Fibroblast of pulmonary artery (primary cell): ENCODE data around the gene TDRD10.

ENCODE experiments used
- DNase-seq: peaks from one replicate; pipeline ENCODE4 v3.0.0-alpha.2; 2010; ENCODE audit warnings: low read depth
- H3K4me3 ChIP-seq: replicated peaks from 2 replicates; pipeline ENCODE4 v1.5.1; 2011; ENCODE audit warnings: low read depth, mild to moderate bottlenecking, control low read depth, low read length, moderate library complexity
- CTCF ChIP-seq: IDR thresholded peaks from 2 replicates; pipeline ENCODE4 v1.5.1; 2011; ENCODE audit warnings: mild to moderate bottlenecking, control low read depth, low read length, inconsistent platforms; ENCODE audit errors: missing control alignments

The TDRD10 gene

GRCh38 chr1:154502066-154502743, at the start of gene TDRD10, which contains the start of gene SHE:
TSS of gene TDRD10 (plus strand) at chr1:154502219. CDS start at chr1:154506904, 4,685 bp downstream.
TSS of gene SHE (minus strand) at chr1:154502412. CDS start at chr1:154502026, 386 bp downstream.
- no peak for DNase-seq
- peak within 1 kb of the TSS; percentile 39 for H3K4me3 ChIP-seq
- no peak for TF ChIP-seq CTCF

GRCh38 chr1:154453161-154453560, 48.9 kb upstream of the TDRD10 start:
- no peak for DNase-seq
- no peak overlapping the region for H3K4me3 ChIP-seq
- TF ChIP-seq CTCF: no peak

GRCh38 chr1:154453574-154454352, 48.3 kb upstream of the TDRD10 start:
- DNase-seq: peak; percentile 78
- no peak for TF ChIP-seq CTCF
- H3K4me3 ChIP-seq: no peak overlapping the region

GRCh38 chr1:154454386-154455120, 47.5 kb upstream of the TDRD10 start:
- no peak for TF ChIP-seq CTCF
- no peak for DNase-seq
- no peak overlapping the region for H3K4me3 ChIP-seq

- TF ChIP-seq CTCF: no peak
- DNase-seq: no peak
- H3K4me3 ChIP-seq: no peak overlapping the region
Measured at GRCh38 chr1:154456631-154457030, 45.4 kb upstream of the TDRD10 start.

- H3K4me3 ChIP-seq: no peak overlapping the region
- no peak for TF ChIP-seq CTCF
- DNase-seq: no peak
Measured at GRCh38 chr1:154459080-154459479, 42.9 kb upstream of the TDRD10 start.
